ENCODE measurements around the gene SIRT6.

DNA sequence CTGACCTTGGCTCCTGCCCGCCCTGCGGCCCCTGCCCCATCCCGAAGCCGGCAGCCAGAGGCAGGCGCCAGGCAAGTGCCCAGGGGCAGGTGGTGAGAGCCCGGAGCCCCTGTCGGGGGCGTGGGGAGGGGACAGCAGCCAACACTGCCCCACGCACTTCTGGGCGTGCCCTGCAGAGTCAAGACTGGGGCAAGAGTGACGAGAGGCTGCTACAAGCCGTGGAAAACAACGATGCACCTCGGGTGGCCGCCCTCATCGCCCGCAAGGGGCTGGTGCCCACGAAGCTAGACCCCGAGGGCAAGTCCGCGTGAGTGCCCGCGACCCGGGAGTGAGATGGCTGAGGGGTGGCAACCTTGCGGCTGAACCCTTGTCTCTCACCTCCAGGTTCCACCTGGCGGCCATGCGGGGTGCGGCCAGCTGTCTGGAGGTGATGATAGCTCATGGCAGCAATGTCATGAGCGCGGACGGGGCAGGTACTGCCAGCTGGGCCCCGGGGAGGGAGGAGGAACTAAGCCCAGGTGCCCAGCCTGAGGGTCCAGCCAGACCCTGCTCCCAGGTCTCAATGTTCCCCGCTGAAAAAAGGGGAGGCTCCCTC is 17.4 kb upstream of the SIRT6 start:
- TF ChIP-seq, protein P1, sequence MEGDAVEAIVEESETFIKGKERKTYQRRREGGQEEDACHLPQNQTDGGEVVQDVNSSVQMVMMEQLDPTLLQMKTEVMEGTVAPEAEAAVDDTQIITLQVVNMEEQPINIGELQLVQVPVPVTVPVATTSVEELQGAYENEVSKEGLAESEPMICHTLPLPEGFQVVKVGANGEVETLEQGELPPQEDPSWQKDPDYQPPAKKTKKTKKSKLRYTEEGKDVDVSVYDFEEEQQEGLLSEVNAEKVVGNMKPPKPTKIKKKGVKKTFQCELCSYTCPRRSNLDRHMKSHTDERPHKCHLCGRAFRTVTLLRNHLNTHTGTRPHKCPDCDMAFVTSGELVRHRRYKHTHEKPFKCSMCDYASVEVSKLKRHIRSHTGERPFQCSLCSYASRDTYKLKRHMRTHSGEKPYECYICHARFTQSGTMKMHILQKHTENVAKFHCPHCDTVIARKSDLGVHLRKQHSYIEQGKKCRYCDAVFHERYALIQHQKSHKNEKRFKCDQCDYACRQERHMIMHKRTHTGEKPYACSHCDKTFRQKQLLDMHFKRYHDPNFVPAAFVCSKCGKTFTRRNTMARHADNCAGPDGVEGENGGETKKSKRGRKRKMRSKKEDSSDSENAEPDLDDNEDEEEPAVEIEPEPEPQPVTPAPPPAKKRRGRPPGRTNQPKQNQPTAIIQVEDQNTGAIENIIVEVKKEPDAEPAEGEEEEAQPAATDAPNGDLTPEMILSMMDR (conservative IDR thresholded peaks at IDR 0.05) = peak; percentile 57
- TF ChIP-seq EZH2 (IDR thresholded peaks at IDR 0.05; ENCODE audit: low read depth) = no peak

Measured in PC-9 (cell line).